Epithelial cell of esophagus (primary cell): Measurements from ENCODE around the gene PAPOLG.

ENCODE experiments used
- DNase-seq: peaks from one replicate; pipeline ENCODE4 v3.0.0; 2010; ENCODE audit warnings: low read depth
- H3K4me3 ChIP-seq: 2 replicates; pipeline ENCODE4 v1.5.1; 2011; ENCODE audit warnings: mild to moderate bottlenecking, low read length, control low read depth
- CTCF ChIP-seq: IDR thresholded peaks from 2 replicates; pipeline ENCODE4 v1.5.1; 2011; ENCODE audit warnings: low read depth, mild to moderate bottlenecking, low read length, control low read depth, inconsistent platforms; ENCODE audit not compliant: insufficient read depth; ENCODE audit errors: missing control alignments

Gene PAPOLG

GRCh38 chr2:60756097-60757087 is at the start of gene PAPOLG:
PAPOLG (plus strand) TSS chr2:60756268; CDS start chr2:60756479, 211 bp downstream.
- H3K4me3 ChIP-seq: peak within 1 kb of the TSS; percentile 99
- no peak for TF ChIP-seq CTCF
- peak; percentile 95 for DNase-seq

GRCh38 chr2:60707750-60708371 is 48.2 kb upstream of the PAPOLG start:
- peak; percentile 46 for DNase-seq
- H3K4me3 ChIP-seq: no peak overlapping the region
- TF ChIP-seq CTCF: peak; percentile 65

- TF ChIP-seq CTCF: no peak
- no peak overlapping the region for H3K4me3 ChIP-seq
- no peak for DNase-seq
These were observed 47.3 kb upstream of the PAPOLG start for GRCh38 chr2:60708630-60709320.

- DNase-seq: peak; percentile 10
- H3K4me3 ChIP-seq: no peak overlapping the region
- no peak for TF ChIP-seq CTCF
These were observed 45.4 kb upstream of the PAPOLG start for GRCh38 chr2:60710707-60711106.

- no peak for TF ChIP-seq CTCF
- no peak for DNase-seq
- H3K4me3 ChIP-seq: no peak overlapping the region
These were observed 40.5 kb upstream of the PAPOLG start for GRCh38 chr2:60715561-60715960.

GRCh38 chr2:60717691-60718090 is 38.4 kb upstream of the PAPOLG start:
- H3K4me3 ChIP-seq: no peak overlapping the region
- peak; percentile 96 for DNase-seq
- no peak for TF ChIP-seq CTCF
